Measurements from ENCODE around the gene FAM107B.

The FAM107B gene

DNA sequence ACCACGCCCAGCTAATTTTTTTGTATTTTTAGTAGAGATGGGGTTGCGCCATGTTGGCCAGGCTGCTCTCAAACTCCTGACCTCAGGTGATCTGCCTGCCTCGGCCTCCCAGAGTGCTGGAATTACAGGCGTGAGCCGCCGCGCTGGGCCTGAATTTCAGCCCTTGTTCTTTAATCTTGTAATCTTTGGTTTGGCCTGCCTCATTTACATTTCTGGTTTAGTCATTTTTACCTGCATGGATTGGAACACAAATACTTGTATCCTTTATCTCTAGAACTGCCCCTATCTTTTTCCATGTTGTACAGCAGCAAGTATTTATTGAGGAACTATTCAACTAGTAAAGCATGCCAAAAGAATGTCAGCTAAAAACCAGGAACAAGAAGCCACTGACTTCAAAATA lies 248.4 kb downstream of the FAM107B start:
- DNase-seq, result no peak

DNA sequence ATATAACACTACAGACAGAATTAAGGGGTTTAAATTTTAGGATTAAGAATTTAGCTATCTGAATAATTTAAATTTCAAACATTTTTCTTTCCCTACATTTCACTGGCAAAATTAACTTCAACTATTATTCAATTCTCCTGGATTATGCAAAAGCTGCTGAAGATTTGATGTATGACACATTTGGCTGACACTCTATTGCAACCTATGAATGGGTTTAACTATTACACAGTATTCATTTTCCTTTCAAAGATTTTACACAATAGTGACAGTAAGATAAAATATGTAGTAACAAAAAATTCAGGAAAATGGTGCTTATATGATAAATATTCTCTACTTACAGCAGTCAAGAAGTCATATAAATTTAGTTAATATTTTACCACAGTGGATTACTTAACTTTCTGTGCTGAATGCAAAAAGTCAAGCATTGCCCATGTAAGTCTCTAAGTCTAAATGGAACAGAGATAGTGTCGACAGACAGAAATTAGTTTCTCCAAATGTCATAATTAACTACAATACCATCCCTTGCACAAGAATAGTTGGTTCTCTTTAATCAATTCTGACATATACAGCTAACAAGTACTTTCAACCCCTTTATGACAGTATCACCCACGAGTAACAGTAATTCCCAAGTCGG lies 249.9 kb downstream of the FAM107B start:
- DNase-seq, result no peak

DNA sequence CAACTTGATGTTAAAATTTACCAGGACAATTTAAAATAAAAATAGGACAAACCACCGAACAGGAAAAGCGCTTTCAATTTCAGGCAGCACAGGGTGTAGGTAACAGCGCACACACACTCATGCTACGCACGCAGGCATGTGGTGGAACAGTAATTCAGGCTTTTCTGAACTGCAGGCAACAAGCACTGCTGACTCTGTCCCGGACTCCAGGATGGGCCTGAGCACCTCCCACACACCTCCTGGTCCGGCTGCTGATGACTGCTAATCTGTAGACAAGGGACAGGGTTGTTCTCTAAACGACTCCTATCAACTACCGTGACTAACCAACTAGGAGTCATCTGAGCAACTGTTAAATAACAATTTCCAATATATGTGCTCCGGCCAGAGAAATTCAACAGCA lies 251.4 kb downstream of the FAM107B start:
- DNase-seq, result no peak

DNA sequence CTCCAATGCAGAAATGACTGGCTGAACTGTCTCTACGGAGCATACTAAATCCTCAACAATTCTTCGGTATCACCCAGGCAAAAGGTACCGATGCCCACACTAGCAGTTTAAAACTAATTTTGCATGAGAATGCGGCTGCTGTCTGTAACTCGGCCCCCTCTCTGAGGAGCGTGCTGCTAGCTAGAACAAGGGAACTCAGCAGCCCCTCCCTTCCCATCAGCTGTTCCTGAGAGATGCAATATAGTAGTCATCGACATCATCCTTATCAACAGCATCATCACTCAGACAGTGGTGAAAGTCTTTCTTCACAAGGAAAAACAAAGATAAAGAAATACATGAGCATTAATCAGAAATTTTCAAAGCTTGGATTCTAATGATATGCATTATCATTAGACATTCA lies 254.9 kb downstream of the FAM107B start:
- no peak for DNase-seq

DNA sequence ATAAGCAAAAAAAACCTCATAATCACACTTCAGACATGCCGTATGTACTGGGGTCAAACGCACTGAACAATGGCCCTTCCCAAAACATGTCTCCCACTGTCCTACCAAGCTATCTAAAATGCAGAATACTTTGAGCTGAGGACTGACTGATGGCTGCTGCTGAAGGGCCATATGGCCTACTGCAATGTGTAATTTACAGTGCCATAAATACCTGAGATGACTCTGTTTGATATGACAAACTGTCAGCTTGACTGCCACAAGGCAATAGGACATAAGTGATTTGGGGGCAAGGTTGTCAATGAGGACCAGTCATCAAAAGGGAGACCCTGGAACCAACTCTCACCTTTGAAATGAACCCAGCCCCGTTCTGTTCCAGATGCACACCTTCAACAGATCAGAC lies 256.5 kb downstream of the FAM107B start:
- no peak for DNase-seq

DNA sequence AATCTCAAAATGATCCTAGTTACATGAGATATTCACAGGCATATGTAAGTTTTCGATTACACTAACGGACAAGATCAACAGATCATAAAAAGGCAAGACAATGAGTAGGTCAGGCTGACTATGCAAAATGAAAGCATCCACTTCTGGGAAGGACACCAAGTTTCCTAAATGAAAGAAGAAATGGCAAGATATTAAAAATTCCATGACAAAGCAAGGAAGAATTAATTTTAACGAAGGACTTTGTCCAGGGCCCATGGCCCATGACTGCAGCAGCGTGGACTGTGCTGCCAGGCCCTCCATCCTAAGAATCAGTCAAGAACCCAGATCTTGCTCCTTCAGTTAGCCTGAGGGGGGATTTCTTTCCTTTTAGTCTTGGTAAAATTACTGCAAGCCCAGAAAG lies 261.6 kb downstream of the FAM107B start:
- no peak for DNase-seq

DNA sequence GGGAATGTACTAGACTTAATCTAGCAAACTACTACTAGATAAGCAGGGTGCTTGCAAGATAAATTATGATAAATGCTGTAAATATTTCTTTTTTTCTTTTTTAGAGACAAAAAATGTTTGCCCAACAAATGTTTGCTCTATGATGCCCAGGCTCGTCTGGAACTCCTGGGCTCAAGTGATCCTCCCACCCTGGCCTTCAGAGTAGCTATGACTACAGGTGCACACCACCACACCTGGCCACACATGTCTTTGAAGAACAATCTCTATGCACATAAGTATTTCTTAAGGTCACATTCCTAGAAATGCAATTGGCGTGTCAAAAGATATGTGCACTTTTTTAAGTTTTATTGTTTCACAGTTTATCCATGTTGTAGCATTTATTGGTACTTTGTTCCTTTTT lies 264.4 kb downstream of the FAM107B start:
- DNase-seq, result no peak

DNA sequence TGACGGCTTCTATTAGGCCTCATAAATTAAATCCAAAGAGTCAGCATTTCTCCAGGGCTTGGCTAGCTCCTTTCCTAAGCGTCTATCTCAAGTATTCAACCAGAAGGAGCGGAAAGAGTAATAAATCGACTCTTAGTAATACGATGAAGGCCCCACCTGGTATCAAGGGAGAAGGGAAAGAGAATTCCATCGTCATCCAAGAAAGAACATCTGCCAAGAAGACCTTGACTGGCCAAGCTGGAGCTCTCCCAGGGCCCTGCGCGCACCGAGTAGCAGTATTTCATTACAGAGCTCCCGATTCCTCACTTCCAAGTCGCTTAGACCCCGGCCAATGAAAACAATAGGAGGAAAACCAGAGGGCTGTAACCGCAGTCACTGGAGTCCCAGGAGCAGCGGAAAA lies 266.0 kb downstream of the FAM107B start:
- DNase-seq, result no peak

DNA sequence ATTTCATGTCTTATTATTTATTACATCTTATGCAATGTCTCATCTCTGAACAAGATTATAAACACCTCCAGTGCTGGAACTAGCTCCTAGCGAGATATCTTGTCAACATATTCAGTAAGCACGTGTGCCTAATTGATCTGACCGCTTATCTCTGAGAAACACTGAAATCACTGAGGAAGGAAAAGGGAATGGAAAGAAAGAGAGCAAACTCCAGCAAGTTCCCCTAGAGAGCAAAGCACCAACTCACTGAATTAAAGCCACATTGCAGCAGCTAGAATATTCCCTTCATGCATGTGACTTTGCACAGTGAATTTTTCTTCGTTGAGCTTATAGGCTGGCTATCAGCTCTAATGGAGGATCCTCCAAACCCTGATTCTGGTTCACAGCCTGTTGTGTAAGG lies 266.9 kb downstream of the FAM107B start:
- no peak for DNase-seq

DNA sequence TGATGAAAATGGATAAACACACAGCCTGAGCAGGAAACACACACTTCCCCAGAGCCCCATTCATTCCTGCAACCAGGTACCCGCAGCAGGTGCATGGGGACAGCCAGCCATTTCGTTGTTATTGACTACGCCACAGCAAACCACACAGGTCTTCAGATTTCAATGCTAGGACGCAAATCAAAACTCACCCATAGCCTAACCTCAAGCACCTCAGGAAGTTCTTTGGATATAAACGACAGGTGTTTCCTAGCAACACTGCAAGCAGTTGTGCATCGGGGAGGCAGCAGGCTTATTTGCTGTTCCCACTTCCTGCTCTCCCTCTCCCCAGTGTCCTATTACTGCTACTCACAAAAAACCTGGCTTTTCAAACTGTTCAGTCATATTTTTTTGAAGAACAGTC lies 267.5 kb downstream of the FAM107B start:
- no peak for DNase-seq

DNA sequence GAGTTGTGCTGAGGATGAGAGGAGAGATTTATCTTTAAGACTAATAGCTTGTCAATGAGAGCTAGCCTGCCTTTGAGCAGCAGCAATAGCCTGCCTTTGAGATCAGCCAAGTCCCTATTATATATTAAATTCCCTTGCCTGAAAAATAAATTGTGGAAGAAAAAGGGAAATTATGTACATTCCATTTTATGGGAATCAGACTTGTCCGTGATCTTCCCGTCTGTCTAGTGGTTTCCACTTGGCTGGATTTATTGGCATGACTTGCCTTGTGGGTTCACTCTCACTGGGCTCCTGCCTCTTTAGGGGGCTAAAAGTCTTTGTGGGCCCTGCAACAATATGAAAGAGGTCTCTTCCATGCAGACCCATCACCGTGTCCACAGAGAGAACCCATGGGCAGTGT lies 272.3 kb downstream of the FAM107B start:
- no peak for DNase-seq

DNA sequence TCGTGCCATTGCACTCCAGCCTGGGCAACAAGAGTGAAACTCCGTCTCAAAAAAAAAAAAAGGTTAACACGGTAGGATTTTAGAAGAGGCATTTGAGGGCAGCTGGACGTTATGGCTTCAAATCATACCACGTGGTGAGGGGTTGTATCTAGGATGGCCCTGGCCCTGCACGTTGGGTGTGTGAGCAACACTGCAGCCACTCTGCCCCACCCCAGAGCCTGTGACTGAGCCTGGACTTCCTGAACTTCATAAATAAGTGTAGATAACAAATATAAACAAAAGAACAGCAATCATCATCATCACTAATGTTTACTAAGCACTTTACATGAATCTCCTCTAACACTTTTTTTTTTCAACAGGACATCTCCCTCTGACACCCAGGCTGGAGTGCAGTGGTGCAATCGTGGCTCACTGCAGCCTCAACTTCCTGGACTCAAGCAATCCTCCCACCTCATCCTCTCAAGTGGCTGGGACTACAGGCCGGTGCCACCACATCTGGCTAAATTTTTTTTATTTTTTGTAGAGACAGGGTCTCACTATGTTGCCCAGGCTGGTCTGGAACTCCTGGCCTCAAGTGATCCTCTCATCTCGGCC lies 274.4 kb downstream of the FAM107B start:
- DNase-seq, result no peak

DNA sequence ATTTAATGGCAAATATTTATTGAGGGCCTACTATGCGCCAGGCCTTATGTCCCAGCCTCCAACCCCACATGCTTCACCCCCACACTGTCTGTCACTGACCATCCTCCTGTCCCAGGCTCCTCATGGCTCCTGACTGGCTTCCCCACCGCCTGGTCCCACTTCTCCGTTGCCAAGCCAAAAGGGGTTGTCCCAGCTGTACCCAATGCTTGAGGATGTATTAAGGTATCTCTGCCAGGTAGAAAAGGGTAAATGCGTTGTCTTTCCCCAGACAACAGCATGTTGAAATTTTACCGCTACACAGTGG lies 275.1 kb downstream of the FAM107B start:
- no peak for DNase-seq

DNA sequence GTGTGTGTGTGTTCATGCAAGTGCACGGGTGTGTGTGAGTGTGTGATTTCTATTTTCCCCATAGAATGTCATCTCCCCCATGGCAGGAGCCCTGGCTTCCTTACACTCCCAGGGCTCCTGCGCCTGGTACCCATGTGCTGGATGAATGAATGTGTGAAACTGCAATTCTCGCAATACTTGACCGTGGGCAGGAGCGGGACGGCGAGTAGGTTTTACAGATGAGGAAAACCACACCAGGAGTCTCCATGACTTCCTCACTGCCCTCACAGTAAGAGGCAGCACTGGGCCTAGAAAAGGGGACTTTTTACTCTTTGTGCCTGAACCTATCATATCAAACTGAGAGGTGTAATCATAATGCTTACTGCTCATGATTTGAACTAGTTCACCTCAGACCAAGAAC lies 276.4 kb downstream of the FAM107B start:
- DNase-seq, result no peak

DNA sequence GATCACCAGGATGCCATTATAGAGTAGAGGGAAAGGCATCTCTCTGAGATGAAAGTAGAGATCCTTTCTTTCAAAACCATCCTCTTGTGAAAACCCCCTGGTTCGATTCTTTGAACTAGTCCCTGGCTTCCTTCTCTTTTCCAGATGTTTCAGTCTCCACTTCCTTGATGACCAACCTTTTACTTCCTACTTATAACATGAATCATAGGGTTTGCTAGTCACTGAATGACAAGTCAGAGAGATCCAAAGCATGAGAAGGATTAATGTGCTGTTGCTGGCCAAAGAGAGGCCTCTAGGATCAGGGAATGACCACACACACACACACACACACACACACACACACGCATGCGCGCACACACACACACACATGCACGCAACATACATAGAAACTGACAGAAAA lies 282.9 kb downstream of the FAM107B start:
- DNase-seq, result no peak

DNA sequence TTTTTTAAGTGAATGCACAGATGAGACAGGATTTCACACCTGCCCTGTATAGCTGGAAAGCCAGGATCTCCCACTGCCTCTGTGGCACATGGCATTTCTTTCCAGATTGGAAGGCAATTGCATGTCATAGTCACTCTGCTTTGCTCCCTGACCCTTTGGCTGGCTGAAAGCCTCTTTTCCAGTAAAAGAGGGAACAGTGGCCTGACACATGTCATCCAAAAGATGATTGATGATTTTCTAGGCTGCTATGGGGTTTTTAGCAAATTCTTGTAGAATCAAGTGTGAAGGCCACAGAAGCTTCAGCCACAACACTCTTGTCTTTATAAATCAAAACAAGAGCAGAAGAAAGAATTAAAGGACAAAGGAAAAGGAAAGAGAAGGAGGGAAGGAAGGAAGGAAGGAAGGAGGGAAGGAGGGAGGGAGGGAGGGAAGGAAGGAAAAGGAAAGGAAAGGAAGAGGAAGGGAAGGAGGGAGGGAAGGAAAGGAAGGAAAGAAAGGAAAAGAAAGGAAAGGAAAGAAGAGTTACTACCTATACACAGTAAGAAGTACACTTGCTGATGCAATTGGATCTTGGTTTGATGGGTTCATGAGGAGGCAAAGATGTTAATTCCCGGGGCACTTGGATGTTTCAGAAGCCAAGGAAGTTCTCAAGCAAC lies 285.0 kb downstream of the FAM107B start:
- DNase-seq, result no peak

DNA sequence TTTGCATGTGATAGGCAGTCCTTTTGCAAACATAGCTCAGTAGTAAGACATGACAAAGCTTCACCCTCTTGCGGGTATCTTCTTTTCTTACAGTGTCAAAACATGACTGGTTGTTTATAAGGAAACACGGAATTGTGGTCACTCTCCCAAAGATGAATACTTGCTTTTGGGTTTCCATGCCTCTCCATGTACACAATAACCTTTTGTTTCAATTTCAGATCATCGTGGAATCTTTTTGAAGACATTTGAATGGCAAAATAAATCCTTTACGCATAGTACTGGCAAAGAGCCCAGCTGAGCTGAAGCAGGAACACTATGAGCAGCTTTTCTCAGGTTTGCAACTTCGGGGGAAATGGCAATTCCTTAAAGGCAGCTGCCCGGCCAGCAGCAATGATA lies 287.2 kb downstream of the FAM107B start:
- DNase-seq, result no peak

DNA sequence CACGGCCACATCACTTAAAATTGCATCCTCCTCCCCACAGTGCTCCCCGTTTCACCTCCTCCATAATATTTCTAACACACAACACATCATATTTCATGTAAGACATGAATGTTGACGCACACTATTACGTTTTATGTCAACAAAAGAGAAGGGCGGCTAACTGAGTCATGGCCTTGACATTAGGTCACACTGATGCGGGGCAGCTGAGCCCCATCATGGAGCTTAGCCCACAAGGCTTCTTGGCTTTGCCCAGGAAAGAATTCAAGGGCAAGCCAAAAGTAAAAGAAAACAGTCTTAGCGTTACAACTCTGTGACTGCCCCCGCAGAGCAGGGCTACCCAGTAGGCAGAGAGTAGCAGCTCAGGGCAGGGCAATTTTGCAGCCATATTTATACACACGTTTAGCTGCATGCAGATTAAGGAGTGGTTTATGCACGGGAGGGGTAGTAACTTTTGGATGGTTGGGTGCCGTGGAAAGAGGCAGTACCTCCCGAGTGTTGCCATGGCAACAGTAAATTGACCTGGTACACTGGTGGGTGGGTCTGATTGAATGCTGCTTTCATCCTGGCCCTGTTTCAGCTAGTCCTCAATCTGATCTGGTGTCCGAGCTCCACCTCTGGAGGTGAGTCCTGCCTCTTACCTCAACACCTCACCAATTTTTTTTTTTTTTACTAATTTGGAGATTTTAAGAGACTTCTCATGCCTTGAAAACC lies 287.8 kb downstream of the FAM107B start:
- no peak for DNase-seq

DNA sequence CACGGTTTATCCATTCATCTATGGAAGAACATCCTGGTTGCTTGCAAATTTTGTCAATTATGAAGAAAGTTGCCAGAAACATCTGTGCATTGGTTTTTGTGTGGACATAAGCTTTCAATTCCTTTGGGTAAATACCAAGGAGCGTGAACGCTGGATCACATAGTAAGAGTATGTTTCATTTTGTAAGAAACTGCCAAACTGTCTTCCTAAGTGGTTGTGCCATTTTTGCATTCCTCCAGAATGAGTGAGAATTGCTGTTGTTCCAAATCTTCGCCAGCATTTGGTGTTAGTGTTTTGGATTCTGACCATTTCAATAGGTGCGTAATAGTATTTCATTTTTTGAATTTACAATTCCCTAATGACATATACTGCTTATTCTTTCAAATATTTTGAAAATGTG lies 288.7 kb downstream of the FAM107B start:
- DNase-seq, result no peak

DNA sequence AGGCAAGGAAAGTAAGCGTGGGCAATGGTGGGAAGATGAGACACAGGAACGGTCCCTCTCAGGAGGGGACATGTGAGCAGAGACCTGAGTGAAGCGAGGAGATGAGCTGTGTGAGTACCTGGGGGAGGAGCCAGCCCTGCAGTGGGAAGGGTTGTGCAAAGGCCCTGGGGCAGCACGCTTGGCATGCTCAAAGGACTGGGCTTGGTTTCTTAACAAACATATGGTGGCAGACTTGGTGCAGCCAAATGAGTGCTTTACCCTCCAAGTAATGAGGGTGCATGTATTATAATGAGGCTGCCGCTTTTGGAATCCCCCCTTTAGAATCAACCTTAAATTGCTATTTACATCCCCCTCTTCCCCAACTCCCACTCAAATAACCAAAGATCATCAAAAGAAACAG lies 291.3 kb downstream of the FAM107B start:
- DNase-seq, result no peak

DNA sequence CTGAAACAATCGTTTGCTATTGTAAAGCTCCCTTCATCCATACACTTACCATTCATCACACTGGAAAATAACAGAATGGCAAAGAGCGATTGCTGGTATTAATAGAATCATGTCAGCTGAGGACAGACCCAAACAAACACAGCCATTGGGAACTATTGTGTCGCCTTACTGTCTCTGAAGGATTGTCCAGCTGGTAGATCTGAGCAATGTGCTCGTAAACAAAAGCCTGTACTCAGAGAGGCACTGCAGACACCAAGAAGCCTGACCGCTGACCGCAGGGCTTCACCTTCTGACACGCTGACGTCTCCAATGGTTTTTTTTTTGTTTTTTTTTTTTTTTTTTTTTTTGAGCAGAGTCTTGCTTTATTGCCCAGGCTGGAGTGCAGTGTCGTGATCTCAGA lies 292.9 kb downstream of the FAM107B start:
- DNase-seq, result no peak

DNA sequence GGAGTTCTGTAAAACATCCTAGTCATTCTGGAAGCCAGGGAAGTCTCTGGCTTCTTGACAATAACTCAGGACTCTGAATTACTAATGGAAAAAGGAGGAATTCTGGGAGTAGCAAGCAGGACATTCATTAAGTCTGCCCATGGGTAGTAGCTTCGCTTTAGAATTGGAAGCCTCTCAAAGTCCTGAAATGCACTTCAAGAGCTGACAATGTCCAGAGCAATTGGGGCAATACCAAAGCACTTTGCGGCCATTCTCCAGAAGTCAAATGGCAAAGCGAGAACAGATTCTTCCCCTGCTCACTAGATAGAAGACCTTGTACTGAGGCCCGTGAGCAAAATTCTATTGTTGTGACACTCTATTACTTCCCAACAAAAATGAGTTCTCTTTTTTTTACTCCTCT lies 293.7 kb downstream of the FAM107B start:
- DNase-seq, result no peak

DNA sequence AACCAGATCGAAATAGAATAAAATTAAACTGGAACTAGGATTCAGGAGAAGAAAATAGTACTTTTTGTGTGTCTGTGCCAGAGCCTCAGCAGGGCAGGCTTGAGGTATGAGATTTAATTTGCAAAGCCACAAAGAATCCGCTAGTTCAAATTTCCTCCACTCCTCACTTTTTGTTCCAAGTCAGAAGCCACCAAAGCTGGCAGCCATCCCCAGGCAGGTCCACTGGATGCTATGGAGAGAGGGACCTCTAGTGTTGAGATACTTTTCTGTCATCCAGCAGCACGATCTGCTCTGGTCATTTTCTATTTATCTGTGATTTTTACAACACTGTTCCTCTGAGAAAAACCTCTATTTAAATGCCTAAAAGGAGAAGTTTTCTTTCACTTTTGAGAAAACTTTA lies 296.1 kb downstream of the FAM107B start:
- peak; percentile 74 for DNase-seq

DNA sequence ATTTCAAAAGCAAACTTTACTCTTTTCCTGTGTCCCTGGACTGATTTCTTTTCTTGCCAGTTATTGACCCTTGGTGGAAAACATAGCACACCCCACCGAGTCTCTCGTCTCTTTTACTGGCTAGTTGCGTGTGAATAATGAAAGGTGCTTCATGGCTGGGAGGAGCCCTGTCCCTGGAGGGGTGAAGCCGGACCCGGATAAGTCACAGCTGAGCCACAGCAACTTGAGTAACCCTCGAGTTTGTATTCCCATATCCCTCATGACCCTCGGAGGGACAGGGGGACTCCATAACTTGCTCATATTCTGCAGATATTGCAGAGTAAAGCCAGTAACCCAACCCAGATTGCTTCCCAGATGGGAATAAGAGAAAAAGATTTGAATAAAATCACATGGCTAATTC lies 296.5 kb downstream of the FAM107B start:
- DNase-seq, result no peak

DNA sequence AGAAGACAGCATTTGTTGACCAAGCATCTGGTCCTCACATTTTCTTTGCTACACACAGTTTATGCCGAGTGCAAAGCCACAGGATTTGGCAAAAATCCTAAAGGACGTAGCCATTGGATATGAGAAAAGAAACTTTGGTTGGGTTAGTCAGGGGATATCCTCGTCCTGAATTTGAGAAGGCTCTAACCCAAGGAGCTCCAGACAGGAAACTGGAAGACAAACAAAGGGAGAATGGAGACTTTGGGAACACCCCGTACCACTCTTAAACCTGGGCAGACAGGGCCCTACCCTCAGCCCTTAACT lies 297.3 kb downstream of the FAM107B start:
- no peak for DNase-seq

All from NCI-H1694 (cell line).